GM13977 (cell line): Measurements from ENCODE around the gene PODXL2.

ENCODE experiments used
- DNase-seq: peaks from one replicate; pipeline ENCODE4 v3.0.0; 2012; ENCODE audit warnings: low spot score
- in situ Hi-C: fragments of 300-500 bp; cut with MboI; formaldehyde crosslinking; loops from one replicate; pipeline ENCODE4 v1.12.0; 2022; ENCODE audit warnings: low sequenced_read_pairs, low pct_unique_long_range_greater_than_20kb, mixed read lengths, inconsistent platforms; ENCODE audit not compliant: unreplicated experiment
- TF ChIP-seq, protein P1 (sequence below): IDR thresholded peaks from 2 replicates; pipeline ENCODE4 v1.5.1; 2012; ENCODE audit warnings: mild to moderate bottlenecking, control low read depth; ENCODE audit not compliant: insufficient read depth; ENCODE audit errors: extremely low read depth, missing control alignments

PODXL2 gene

DNA sequence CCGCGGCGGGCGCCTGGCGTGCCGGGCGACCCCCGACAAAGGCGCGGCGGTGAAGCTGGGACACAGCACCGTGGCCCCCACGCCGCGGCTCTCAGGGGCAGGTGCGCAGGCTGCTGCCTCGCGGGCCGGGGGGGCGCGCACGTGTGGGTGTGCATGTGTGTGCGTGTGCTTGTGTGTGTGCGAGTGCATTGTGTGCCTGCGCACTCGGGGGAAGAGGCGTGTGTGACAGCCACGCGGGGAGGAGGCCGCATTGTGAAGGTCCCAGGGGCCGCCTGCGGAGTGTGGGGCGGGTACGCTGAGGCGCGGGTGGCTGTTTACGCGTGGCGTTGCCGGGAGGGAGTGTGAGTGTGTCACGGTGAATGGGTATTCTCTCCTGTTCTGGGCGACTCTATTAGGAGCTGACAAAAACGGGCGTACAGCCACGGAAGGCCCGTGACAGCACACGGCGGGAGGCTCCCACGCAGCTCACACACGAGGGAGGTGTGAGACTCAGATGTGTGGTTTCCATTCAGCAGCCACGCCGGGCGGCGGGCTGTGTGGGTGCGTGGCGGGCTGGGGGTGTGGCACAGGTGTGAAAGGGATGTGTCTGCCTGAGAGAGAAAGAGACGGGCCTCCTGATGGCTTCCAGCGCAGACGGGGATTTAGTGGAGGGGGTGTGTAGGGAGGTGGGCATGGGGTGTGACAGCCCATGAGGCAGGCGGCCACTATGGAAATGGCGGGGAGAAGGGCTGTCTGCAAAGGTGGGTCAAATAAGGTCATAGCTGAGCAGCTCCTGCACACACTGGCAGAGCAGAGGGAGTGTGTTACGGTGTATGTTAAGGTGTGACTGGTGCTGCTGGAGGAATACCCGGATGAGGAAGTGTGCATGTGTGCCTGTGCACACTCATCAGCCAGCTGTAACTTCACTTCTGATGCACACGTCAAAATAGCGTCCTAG is 750 bp downstream of the PODXL2 start:
- no peak for DNase-seq
- in situ Hi-C loops = no loop called here
- TF ChIP-seq, protein P1, sequence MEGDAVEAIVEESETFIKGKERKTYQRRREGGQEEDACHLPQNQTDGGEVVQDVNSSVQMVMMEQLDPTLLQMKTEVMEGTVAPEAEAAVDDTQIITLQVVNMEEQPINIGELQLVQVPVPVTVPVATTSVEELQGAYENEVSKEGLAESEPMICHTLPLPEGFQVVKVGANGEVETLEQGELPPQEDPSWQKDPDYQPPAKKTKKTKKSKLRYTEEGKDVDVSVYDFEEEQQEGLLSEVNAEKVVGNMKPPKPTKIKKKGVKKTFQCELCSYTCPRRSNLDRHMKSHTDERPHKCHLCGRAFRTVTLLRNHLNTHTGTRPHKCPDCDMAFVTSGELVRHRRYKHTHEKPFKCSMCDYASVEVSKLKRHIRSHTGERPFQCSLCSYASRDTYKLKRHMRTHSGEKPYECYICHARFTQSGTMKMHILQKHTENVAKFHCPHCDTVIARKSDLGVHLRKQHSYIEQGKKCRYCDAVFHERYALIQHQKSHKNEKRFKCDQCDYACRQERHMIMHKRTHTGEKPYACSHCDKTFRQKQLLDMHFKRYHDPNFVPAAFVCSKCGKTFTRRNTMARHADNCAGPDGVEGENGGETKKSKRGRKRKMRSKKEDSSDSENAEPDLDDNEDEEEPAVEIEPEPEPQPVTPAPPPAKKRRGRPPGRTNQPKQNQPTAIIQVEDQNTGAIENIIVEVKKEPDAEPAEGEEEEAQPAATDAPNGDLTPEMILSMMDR = no peak

DNA sequence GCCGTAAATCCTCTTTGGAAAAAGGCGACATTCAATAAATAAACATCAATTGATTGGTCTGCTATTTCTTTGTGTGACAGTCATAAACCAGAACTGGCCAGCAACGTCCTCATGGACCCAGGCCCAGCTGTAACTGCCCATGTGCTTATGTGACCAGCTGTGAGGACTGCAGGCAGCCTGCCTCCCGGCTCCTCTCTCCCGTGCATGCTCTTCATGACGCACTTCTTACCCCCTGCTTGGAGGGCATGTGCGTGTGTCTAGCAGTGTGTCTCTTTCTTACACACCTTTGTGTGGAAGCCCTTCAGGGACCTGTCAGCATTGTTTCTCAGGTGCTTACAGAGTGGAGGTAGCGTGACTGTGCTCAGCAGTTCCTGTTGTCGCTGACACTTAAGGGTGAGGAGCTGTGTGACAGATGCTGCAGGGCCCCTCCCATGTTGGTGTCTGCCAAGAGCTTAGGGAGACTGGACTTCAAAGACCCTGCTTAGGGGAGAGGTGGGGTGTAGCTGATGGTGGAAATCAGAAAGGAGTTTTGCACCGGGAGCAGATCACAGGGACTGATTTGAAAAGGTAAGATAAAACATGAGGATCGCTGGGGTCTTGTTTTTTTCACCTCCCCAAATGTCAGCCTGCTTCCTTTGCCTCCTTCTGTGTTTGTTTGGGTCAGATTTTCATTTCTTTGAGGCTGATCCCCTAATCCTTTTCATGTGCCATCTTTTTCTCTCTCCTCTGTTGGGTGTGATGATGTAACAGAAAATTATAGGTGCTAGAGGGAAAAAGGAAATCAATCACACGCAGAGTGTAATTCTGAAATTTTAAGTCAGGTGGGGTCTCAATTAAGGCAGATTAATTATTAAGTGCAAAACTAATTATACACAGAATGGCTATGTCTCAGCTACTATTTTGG is 2.1 kb downstream of the PODXL2 start:
- no peak for DNase-seq
- TF ChIP-seq, protein P1 = no peak
- in situ Hi-C loops = no loop called here

DNA sequence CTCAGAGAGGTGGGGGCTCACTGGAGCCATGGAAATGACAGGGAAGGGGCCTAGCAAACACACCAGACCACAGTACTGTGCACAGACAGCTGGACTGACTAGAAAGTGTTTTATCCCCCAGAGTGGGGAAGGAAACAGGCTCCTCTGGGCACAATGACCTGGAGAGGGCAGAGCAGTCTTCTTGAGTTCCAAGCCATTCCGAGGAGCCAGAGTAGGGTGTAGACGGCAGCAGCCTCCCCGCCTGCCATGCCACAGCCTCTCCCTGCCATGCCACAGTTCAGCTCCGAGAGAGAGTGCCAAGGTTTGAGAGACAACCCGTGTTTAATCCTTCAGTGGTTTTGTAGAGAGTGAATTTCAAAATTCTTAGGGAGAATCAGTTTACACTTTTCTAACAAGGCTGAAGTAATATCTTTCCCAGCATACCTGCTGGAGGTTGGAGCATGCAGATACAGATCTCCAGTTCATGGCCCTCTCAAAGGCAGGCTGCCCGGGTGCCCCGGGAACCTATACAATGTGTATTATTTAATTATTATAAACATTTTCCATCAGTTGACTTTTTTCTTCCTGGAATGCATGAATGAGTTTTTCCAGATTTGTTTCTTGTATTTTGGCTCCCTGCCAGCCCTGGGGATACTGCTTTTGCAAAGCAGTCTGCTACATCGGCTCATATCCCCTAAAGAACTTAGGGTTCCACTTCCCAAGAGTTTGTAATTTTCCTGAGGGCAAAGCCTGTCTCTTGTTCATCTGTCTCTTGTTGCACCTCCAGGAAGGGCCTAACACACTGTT is 3.2 kb downstream of the PODXL2 start:
- in situ Hi-C loops = no loop called here
- no peak for DNase-seq
- TF ChIP-seq, protein P1 = no peak

DNA sequence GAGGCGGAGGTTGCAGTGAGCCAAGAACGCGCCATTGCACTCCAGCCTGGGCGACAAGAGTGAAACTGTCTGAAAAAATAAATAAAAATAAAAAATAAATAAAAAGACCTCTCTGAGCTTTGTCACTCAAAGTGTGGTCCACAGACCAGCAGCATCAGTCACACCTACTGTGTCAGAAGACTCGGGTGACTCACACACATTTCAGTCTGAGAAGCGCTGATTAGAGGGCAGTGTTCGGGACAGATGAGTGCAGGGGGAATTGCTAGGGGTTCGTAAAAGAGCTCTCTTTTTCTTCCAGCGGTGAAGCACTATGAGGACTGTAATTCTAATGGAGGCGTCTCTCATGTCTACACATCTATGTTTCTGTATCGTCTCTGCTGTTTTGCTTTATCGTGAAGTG is 5.7 kb downstream of the PODXL2 start:
- DNase-seq = no peak
- in situ Hi-C loops = no loop called here
- TF ChIP-seq, protein P1 = no peak

DNA sequence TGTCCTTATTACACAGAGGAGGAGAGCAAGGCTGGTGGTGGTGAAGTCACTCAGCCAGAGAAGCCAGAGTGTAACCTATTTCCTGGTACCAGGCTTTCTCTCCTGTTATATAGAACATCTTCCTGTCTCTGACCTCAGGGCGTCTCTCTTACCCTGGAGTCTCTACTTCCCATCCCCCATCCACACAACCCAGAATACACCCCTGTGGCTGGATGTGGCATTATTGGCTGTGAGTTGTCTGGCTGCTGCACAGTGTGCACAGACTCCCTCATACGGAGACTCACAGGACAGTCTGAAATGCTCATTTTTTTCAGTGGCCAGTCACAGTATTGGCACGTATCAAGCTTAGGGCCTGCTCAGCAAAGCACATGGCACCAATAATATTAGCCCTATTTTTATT is 8.6 kb downstream of the PODXL2 start:
- in situ Hi-C loops = no loop called here
- TF ChIP-seq, protein P1 = no peak
- no peak for DNase-seq

DNA sequence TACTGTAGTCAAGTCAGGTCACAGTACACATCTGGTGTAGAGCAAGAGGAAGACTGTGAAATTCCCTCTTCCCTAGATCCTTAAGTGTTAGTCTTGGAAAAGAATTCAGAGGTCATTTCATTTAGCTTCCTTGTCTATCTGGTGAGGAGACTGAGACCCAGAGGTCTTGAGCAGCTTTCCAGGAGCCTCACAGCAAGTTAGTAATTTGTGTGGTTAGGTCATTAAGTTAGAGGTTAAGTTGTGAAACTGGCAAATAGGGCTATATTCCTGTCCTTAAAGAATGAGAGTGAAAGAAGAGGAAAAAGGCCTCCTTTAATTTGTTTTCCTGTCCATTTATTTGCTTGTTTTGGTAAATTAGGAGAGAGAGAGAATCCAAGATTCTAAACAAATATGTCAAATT is 9.0 kb downstream of the PODXL2 start:
- DNase-seq = no peak
- in situ Hi-C loops = no loop called here
- TF ChIP-seq, protein P1 = no peak
